HCT116 (cell line): ENCODE data around the gene NSMF.

Source experiments
- ATF3 ChIP-seq: IDR thresholded peaks from 2 replicates; pipeline ENCODE4 v1.6.1; 2012
- POLR2A ChIP-seq: IDR thresholded peaks from 2 replicates; pipeline ENCODE4 v1.7.0; 2011; ENCODE audit warnings: borderline replicate concordance; ENCODE audit not compliant: insufficient read depth, insufficient read length; ENCODE audit errors: extremely low read depth
- POLR2AphosphoS5 ChIP-seq: IDR thresholded peaks from 2 replicates; pipeline ENCODE4 v1.6.1; 2011; ENCODE audit warnings: mild to moderate bottlenecking, low read depth, low read length, moderate library complexity
- REST ChIP-seq: IDR thresholded peaks from 2 replicates; pipeline ENCODE4 v1.6.1; 2012; ENCODE audit warnings: low read depth
- SRF ChIP-seq: IDR thresholded peaks from 2 replicates; pipeline ENCODE4 v1.6.1; 2012; ENCODE audit warnings: low read depth
- TCF7L2 ChIP-seq: IDR thresholded peaks from 2 replicates; pipeline ENCODE4 v1.7.0; 2011; ENCODE audit warnings: borderline replicate concordance, inconsistent platforms; ENCODE audit not compliant: insufficient read depth, insufficient read length; ENCODE audit errors: extremely low read depth
- YY1 ChIP-seq: IDR thresholded peaks from 2 replicates; pipeline ENCODE4 v1.6.1; 2011; ENCODE audit warnings: low read length, low read depth, moderate library complexity, mild to moderate bottlenecking; ENCODE audit not compliant: insufficient replicate concordance; ENCODE audit errors: extremely low read depth
- ZFX ChIP-seq: fragments of 450-650 bp; IDR thresholded peaks from 2 replicates; pipeline ENCODE4 v1.6.1; 2017
- TF ChIP-seq, protein P1 (sequence below), 3 experiments: fragments of 200-600 bp in 1 of 3; sonication (generic) in 1 of 3; IDR thresholded peaks in 2 of 3; conservative IDR thresholded peaks in 1 of 3; 2 replicates each; pipeline ENCODE4 v1.5.1; 2012 to 2017; ENCODE audit warnings: low read depth in 2 of 3, low read length in 2 of 3, antibody characterized with exemption in 1 of 3, borderline replicate concordance in 1 of 3, control low read depth in 1 of 3, mild to moderate bottlenecking in 1 of 3, mixed read lengths in 1 of 3, mixed run types in 1 of 3, moderate library complexity in 1 of 3; ENCODE audit not compliant: insufficient read depth in 1 of 3

- TF ChIP-seq, protein P1, sequence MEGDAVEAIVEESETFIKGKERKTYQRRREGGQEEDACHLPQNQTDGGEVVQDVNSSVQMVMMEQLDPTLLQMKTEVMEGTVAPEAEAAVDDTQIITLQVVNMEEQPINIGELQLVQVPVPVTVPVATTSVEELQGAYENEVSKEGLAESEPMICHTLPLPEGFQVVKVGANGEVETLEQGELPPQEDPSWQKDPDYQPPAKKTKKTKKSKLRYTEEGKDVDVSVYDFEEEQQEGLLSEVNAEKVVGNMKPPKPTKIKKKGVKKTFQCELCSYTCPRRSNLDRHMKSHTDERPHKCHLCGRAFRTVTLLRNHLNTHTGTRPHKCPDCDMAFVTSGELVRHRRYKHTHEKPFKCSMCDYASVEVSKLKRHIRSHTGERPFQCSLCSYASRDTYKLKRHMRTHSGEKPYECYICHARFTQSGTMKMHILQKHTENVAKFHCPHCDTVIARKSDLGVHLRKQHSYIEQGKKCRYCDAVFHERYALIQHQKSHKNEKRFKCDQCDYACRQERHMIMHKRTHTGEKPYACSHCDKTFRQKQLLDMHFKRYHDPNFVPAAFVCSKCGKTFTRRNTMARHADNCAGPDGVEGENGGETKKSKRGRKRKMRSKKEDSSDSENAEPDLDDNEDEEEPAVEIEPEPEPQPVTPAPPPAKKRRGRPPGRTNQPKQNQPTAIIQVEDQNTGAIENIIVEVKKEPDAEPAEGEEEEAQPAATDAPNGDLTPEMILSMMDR (IDR thresholded peaks at IDR 0.05 in 2 of 3, conservative IDR thresholded peaks at IDR 0.05 in 1 of 3; ENCODE audit: borderline replicate concordance in 1 of 3, insufficient read depth in 1 of 3, low read depth in 2 of 3, low read length in 2 of 3) = no peak
- TF ChIP-seq POLR2AphosphoS5 = no peak
- no peak for TF ChIP-seq YY1
- TF ChIP-seq POLR2A = no peak
- TF ChIP-seq SRF = no peak
- TF ChIP-seq REST = no peak
- TF ChIP-seq ZFX = no peak
- no peak for TF ChIP-seq TCF7L2
- no peak for TF ChIP-seq ATF3
These were observed 2.2 kb upstream of the NSMF start for GRCh38 chr9:137461316-137461662.
